Activated T-cell treated with anti-CD3 and anti-CD28 coated beads for 1 hour (primary cell): Measurements from ENCODE around the gene HIPK3.
A peak's percentile ranks its signal among the peaks of the same experiment; 100 is the strongest.
"Not testable (repeated sequence)": the region's sequence is repeated elsewhere in the genome, so short reads cannot be mapped to it uniquely, and the experiment has no call there.

ENCODE experiments used
- DNase-seq: peaks from one replicate; pipeline ENCODE4 v3.0.0-alpha.2; 2020; ENCODE audit warnings: low read depth

Gene HIPK3

GRCh38 chr11:33303541-33303940, 46.4 kb downstream of the HIPK3 start:
- no peak for DNase-seq

- not testable (repeated sequence) for DNase-seq
Observed at GRCh38 chr11:33306821-33307220, 49.6 kb downstream of the HIPK3 start.

GRCh38 chr11:33307984-33308383, 50.8 kb downstream of the HIPK3 start:
- no peak for DNase-seq

GRCh38 chr11:33309118-33309517, 51.9 kb downstream of the HIPK3 start:
- DNase-seq: no peak

- DNase-seq: no peak
Observed at GRCh38 chr11:33310720-33311500, 53.7 kb downstream of the HIPK3 start.

- no peak for DNase-seq
Observed at GRCh38 chr11:33311680-33312079, 54.5 kb downstream of the HIPK3 start.

GRCh38 chr11:33315822-33316221, 58.6 kb downstream of the HIPK3 start:
- no peak for DNase-seq

- no peak for DNase-seq
Observed at GRCh38 chr11:33317662-33318061, 60.5 kb downstream of the HIPK3 start.

GRCh38 chr11:33320016-33320813, 63.0 kb downstream of the HIPK3 start:
- no peak for DNase-seq

- DNase-seq: no peak
Observed at GRCh38 chr11:33320814-33321330, 63.7 kb downstream of the HIPK3 start.

GRCh38 chr11:33321422-33321821, 64.2 kb downstream of the HIPK3 start:
- no peak for DNase-seq

- no peak for DNase-seq
Observed at GRCh38 chr11:33323421-33323820, 66.2 kb downstream of the HIPK3 start.

- DNase-seq: no peak
Observed at GRCh38 chr11:33324302-33324985, 67.3 kb downstream of the HIPK3 start.

- no peak for DNase-seq
Observed at GRCh38 chr11:33325451-33325850, 68.3 kb downstream of the HIPK3 start.

GRCh38 chr11:33329705-33330329, 72.6 kb downstream of the HIPK3 start:
- DNase-seq: peak; percentile 12

GRCh38 chr11:33333816-33334215, 76.6 kb downstream of the HIPK3 start:
- no peak for DNase-seq

GRCh38 chr11:33334627-33335026, 77.4 kb downstream of the HIPK3 start:
- DNase-seq: no peak

- no peak for DNase-seq
Observed at GRCh38 chr11:33339247-33339646, 82.1 kb downstream of the HIPK3 start.

- DNase-seq: no peak
Observed at GRCh38 chr11:33344611-33345010, 87.4 kb downstream of the HIPK3 start.

GRCh38 chr11:33347490-33348125, 90.4 kb downstream of the HIPK3 start:
- no peak for DNase-seq

- no peak for DNase-seq
Observed at GRCh38 chr11:33350287-33350686, 93.1 kb downstream of the HIPK3 start.
